Stimulated activated CD4-positive, alpha-beta T cell treated with anti-CD3 and anti-CD28 coated beads, Interleukin-4, amount 100 ng/mL, for 4 hours (primary cell): ENCODE data around the gene HPX.

Experiments used
- DNase-seq, 2 experiments: peaks; one replicate each; pipeline ENCODE4 v3.0.0-alpha.2; 2020

Gene HPX

GRCh38 chr11:6388748-6389147, 52.0 kb downstream of the HPX start:
- no peak for DNase-seq

- DNase-seq = no peak
Observed at GRCh38 chr11:6387811-6388599, 52.8 kb downstream of the HPX start.

GRCh38 chr11:6385046-6385777, 55.6 kb downstream of the HPX start:
- no peak for DNase-seq
